ENCODE measurements around the gene CFAP97D2.
"Not testable (repeated sequence)": the region's sequence is repeated elsewhere in the genome, so short reads cannot be mapped to it uniquely, and the experiment has no call there.

The CFAP97D2 gene

DNA sequence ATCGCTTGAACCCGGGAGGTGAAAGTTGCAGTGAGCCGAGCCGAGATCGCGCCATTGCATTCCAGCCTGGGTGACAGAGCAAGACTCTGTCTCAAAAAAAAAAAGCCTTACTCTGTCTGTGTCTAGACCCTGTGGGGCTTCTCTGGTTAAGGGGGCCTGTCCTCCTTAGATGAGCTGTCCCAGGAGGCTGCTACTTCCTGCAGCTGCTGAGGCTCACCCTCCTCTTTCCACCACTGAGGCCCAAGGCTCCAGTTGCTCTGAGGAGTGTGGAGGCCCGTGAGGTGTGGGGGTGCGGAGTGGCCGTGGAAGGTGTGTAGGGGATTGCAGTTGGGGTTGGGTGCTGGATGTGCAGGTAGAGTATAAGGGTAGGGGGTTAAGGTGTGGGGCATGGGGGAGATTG lies 24.6 kb upstream of the CFAP97D2 start:
- Histone ChIP-seq H3K27ac (ENCODE audit: low read length) (no peak overlapping the region), H3K9me3 (ENCODE audit: insufficient read depth, low read depth, low read length) (no peaks in the 10 kb centered on the region), H3K36me3 (ENCODE audit: insufficient read depth, low read depth, low read length) (no peaks in the 10 kb centered on the region), H3K9ac (ENCODE audit: low read depth, low read length) (no peak overlapping the region), H3K27me3 (ENCODE audit: insufficient read depth, low read length) (no peaks in the 10 kb centered on the region), H3K4me1 (ENCODE audit: insufficient read depth, low read length) (no peaks in the 10 kb centered on the region), H3K4me3 (ENCODE audit: low read length) (no peak overlapping the region)

DNA sequence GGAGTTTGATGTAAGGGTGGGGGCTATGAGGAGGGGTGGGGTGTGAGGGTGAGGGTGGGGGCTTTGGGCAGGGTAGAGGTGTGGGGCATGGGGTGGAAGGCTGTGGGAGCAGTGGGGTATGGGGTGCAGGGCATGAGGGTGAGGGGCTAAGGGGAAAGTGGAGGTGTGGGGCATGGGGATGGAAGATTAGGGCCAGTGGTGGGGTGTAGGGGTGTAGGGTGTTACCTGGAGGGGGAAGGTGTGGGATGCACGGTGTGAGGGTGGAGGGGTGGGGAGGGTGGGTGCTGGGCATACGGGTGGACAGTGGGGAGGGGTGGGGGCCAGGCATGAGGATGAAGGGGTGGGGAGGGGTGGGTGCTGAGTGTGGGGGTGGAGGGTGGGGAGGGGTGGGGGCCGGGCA lies 23.7 kb upstream of the CFAP97D2 start:
- Histone ChIP-seq H3K36me3 (ENCODE audit: insufficient read depth, low read depth, low read length) (no peaks in the 10 kb centered on the region), H3K4me1 (ENCODE audit: insufficient read depth, low read length) (no peaks in the 10 kb centered on the region), H3K4me3 (ENCODE audit: low read length) (no peak overlapping the region)

DNA sequence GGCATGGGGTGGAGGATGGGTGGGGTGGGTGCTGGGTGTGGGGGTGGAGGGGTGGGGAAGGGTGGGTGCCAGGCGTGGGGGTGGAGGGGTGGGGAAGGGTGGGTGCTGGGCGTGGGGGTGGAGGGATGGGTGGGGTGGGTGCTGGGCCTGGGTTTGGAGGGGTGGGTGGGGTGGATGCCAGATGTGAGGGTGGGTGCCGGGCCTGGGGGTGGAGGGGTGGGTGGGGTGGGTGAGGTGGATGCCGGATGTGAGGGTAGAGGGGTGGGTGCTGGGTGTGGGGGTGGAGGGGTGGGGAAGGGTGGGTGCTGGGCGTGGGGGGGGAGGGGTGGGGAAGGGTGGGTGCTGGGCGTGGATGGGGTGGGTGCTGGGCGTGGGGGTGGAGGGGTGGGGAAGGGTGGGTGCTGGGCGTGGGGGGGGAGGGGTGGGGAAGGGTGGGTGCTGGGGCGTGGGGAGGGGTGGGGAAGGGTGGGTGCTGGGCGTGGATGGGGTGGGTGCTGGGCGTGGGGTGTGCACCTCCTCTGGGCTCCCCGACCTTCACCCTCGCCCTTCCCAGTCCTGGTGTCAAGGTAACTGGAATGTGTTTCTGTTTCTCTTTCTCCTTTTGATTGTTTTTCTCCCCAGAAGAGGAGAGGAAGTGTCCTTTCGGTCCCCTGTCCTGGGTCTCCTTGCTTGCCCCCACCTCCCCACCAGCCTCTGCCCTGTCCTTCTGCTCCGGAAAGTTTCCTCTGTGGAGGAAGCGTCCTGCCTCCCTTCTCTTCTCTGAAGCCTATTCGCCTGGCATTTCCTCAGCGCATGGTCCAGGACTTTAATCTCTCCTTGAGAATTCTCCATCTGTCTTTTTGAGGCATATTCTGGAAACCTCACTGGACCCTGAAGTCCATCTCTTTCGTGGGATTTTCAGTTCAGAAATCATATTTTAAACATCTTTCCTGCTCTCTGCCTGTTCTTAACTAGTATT lies 22.9 kb upstream of the CFAP97D2 start:
- H3K4me1 ChIP-seq (ENCODE audit: insufficient read depth, low read length) = no peaks in the 10 kb centered on the region
- no peak overlapping the region for H3K9ac ChIP-seq (ENCODE audit: low read depth, low read length)
- H3K9me3 ChIP-seq (ENCODE audit: insufficient read depth, low read depth, low read length) = no peaks in the 10 kb centered on the region
- H3K27me3 ChIP-seq (ENCODE audit: insufficient read depth, low read length) = no peaks in the 10 kb centered on the region
- H3K4me3 ChIP-seq (ENCODE audit: low read length) = no peak overlapping the region
- H3K36me3 ChIP-seq (ENCODE audit: insufficient read depth, low read depth, low read length) = no peaks in the 10 kb centered on the region
- no peak overlapping the region for H3K27ac ChIP-seq (ENCODE audit: low read length)

More for the DNA sequence above, 23.7 kb upstream of the CFAP97D2 start:
- no peak overlapping the region for H3K9ac ChIP-seq (ENCODE audit: low read depth, low read length)
- H3K27me3 ChIP-seq (ENCODE audit: insufficient read depth, low read length) = no peaks in the 10 kb centered on the region
- H3K27ac ChIP-seq (ENCODE audit: low read length) = no peak overlapping the region
- no peaks in the 10 kb centered on the region for H3K9me3 ChIP-seq (ENCODE audit: insufficient read depth, low read depth, low read length)

DNA sequence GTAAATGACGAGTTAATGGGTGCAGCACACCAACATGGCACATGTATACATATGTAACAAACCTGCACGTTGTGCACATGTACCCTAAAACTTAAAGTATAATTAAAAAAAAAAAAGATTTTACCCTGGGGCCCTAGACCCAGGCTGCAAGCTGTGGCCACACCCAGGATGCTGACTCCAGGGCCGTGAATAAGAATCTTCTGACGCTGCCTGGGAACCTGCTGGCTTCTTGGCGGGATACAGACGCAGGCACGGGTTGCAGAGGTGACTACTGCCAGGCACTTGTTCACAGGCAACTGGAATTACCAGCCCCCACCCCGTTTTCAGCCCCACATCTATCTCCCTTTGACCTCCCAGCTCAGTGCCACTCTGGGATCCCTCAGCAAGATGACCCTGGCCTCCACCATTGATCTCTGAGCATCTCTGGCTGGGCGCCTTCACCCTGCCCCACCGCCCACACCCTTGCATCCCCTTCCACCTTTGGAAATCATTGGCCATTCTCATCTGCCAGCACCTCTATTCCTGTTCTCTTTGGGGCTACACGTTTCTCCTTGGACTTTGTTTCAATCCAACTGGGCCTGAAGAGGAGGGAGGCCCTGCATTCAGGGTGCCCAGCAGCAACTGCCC lies 21.1 kb upstream of the CFAP97D2 start:
- Histone ChIP-seq H3K9me3 (ENCODE audit: insufficient read depth, low read depth, low read length) (no peaks in the 10 kb centered on the region), H3K36me3 (ENCODE audit: insufficient read depth, low read depth, low read length) (no peaks in the 10 kb centered on the region), H3K27me3 (ENCODE audit: insufficient read depth, low read length) (no peaks in the 10 kb centered on the region), H3K9ac (ENCODE audit: low read depth, low read length) (no peak overlapping the region), H3K4me1 (ENCODE audit: insufficient read depth, low read length) (no peaks in the 10 kb centered on the region), H3K4me3 (ENCODE audit: low read length) (no peak overlapping the region), H3K27ac (ENCODE audit: low read length) (no peak overlapping the region)

DNA sequence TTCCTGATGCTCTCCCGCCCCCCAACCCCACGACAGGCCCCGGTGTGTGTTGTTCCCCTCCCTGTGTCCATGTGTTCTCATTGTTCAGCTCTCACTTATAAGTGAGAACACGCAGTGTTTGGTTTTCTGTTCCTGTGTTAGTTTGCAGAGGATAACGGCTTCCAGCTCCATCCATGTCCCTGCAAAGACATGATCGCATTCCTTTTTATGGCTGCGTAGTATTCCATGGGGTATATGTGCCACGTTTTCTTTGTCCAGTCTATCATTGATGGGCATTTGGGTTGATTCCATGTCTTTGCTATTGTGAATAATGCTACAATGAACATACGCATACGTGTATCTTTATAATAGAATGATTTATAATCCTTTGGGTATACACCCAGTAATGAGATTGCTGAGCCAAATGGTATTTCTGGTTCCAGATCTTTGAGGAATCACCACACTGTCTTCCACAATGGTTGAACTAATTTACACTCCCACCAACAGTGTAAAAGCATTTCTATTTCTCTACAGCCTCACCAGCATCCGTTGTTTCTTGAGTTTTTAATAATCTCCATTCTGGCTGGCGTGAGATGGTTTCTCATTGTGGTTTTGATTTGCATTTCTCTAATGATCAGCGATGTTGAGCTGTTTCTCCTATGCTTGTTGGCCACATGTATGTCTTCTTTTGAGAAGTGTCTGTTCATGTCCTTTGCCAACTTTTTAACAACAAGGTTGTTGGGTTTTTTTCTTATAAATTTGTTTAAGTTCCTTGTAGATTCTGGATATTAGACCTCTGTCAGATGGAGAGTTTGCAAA lies 20.0 kb upstream of the CFAP97D2 start:
- H3K4me3 ChIP-seq (ENCODE audit: low read length); H3K4me1 ChIP-seq (ENCODE audit: insufficient read depth, low read length); H3K27ac ChIP-seq (ENCODE audit: low read length); H3K9ac ChIP-seq (ENCODE audit: low read depth, low read length); H3K9me3 ChIP-seq (ENCODE audit: insufficient read depth, low read depth, low read length); H3K27me3 ChIP-seq (ENCODE audit: insufficient read depth, low read length); H3K36me3 ChIP-seq (ENCODE audit: insufficient read depth, low read depth, low read length): not testable (repeated sequence)

DNA sequence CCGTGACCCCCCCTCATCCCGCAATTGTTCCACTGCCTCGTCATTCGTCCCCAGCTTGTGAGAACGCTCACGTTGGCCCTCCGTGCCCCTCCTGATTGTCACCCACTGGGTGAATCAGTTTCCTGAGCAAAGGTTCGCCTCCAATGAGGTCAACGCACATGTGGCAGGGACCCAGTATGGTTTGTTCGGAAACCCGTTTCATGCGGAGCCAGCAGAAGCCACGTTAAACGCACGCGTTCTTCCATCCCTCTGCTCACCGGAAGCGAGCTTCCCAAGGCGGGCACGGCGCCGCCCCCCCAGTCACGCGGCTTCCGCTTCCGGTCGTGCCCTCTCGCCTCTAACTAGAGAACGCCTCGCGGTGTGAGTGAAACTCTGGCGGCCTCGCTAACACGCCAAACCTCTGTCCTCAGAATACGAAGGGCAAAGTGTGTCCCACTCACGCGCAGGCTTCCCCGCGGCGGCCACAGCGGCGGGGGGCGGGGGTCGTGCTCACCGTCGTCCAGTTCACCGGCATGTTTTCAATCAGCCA lies 18.0 kb upstream of the CFAP97D2 start:
- H3K36me3 ChIP-seq (ENCODE audit: insufficient read depth, low read depth, low read length) = no peaks in the 10 kb centered on the region
- H3K9me3 ChIP-seq (ENCODE audit: insufficient read depth, low read depth, low read length) = no peaks in the 10 kb centered on the region
- H3K4me3 ChIP-seq (ENCODE audit: low read length) = no peak overlapping the region
- H3K27ac ChIP-seq (ENCODE audit: low read length) = no peak overlapping the region
- no peak overlapping the region for H3K9ac ChIP-seq (ENCODE audit: low read depth, low read length)
- H3K27me3 ChIP-seq (ENCODE audit: insufficient read depth, low read length) = no peaks in the 10 kb centered on the region; the same call in 1 of the 2 replicates
- H3K4me1 ChIP-seq (ENCODE audit: insufficient read depth, low read length) = no peaks in the 10 kb centered on the region

DNA sequence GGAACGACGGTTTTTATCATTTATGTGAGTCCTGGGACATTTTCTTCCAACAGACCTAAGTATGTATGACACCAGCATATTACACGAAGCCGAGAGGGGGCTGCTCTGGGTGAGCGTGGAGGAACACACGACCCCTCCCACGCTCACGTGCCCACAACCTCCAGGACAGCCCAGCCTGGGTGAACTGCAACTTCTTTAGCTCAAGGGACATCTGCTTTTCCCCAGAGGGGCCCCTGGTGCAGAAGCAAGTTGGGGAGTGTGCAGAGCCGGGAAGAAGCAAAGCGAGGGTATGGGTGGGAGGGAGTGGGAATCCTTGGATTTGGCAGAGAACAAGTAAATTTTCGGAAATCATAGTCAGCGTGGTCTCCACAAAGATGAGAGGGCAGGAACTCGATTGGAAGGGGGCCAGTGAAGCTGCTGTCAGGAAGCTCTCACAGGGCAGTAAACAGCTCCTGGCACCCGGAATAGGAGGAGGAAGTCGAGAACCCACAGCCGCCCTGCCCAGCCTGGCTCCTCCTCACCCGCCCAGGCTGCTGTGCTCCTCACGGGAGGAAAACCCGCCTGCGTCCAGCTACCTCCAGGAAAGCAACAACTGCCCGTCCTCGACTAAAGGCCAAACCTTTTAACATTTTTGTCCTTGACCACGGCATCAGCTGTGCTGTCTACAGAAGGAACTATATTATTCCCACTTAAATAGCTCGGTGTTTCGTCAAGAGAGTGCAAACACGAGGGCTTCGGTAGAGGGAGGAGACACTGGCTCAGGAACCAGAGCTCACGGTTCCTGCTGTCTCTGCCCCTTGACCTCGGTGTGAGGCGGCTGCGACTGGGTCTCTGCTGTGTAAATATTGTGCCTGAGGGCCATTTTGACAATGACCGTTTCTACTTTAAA lies 17.2 kb upstream of the CFAP97D2 start:
- H3K27ac ChIP-seq (ENCODE audit: low read length) = no peak overlapping the region
- H3K36me3 ChIP-seq (ENCODE audit: insufficient read depth, low read depth, low read length) = no peaks in the 10 kb centered on the region
- no peaks in the 10 kb centered on the region for H3K4me1 ChIP-seq (ENCODE audit: insufficient read depth, low read length)
- H3K4me3 ChIP-seq (ENCODE audit: low read length) = no peak overlapping the region
- H3K9me3 ChIP-seq (ENCODE audit: insufficient read depth, low read depth, low read length) = no peaks in the 10 kb centered on the region
- H3K27me3 ChIP-seq (ENCODE audit: insufficient read depth, low read length) = no peaks in the 10 kb centered on the region; the same call in 1 of the 2 replicates
- no peak overlapping the region; the same call in 1 of the 2 replicates for H3K9ac ChIP-seq (ENCODE audit: low read depth, low read length)

DNA sequence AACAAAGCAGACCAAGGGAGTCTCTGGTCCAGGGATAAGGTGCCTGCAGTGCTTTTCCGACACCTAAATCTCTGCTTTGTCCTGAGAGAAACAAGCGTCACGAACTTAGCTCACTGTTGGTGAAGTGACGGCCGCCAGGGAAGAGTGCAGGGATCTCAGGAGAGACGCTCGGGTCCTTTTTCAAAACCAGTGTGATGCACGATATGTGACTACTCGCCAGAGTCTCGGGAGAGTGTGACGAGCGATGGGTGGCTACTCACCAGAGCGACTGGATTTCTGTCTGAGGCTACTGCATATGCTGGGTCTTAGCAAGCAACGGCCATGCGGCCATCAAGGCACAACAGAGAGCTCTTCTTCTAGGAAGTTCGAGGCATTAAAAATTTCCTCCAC lies 16.5 kb upstream of the CFAP97D2 start:
- Histone ChIP-seq H3K27ac (ENCODE audit: low read length) (no peak overlapping the region), H3K4me1 (ENCODE audit: insufficient read depth, low read length) (no peaks in the 10 kb centered on the region), H3K27me3 (ENCODE audit: insufficient read depth, low read length) (no peaks in the 10 kb centered on the region; the same call in 1 of the 2 replicates), H3K36me3 (ENCODE audit: insufficient read depth, low read depth, low read length) (no peaks in the 10 kb centered on the region), H3K9ac (ENCODE audit: low read depth, low read length) (no peak overlapping the region), H3K4me3 (ENCODE audit: low read length) (no peak overlapping the region), H3K9me3 (ENCODE audit: insufficient read depth, low read depth, low read length) (no peaks in the 10 kb centered on the region)

DNA sequence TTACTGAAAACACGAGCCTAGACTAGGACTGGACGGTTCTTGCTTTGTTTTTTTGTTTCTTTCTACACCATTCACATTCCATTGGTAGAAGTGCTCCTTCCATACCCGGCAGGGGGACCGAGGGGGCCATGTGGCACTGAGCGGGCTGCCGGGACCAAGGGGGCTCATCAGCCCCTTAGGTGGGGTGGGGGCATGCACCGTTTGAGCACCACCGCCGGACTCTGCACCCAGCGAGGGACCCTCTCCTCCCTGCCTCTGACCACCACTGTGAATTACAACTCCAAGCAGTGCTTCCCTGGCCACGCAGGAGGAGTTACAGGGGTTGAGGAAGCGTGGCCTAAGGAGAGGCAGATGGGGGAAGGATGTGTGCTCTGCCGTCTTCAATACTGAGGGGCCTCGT lies 15.0 kb upstream of the CFAP97D2 start:
- no peak overlapping the region for H3K27ac ChIP-seq (ENCODE audit: low read length)
- H3K36me3 ChIP-seq (ENCODE audit: insufficient read depth, low read depth, low read length) = no peaks in the 10 kb centered on the region
- no peak overlapping the region for H3K9ac ChIP-seq (ENCODE audit: low read depth, low read length)
- no peaks in the 10 kb centered on the region; the same call in 1 of the 2 replicates for H3K27me3 ChIP-seq (ENCODE audit: insufficient read depth, low read length)
- no peaks in the 10 kb centered on the region for H3K4me1 ChIP-seq (ENCODE audit: insufficient read depth, low read length)
- H3K4me3 ChIP-seq (ENCODE audit: low read length) = no peak overlapping the region
- no peaks in the 10 kb centered on the region for H3K9me3 ChIP-seq (ENCODE audit: insufficient read depth, low read depth, low read length)

DNA sequence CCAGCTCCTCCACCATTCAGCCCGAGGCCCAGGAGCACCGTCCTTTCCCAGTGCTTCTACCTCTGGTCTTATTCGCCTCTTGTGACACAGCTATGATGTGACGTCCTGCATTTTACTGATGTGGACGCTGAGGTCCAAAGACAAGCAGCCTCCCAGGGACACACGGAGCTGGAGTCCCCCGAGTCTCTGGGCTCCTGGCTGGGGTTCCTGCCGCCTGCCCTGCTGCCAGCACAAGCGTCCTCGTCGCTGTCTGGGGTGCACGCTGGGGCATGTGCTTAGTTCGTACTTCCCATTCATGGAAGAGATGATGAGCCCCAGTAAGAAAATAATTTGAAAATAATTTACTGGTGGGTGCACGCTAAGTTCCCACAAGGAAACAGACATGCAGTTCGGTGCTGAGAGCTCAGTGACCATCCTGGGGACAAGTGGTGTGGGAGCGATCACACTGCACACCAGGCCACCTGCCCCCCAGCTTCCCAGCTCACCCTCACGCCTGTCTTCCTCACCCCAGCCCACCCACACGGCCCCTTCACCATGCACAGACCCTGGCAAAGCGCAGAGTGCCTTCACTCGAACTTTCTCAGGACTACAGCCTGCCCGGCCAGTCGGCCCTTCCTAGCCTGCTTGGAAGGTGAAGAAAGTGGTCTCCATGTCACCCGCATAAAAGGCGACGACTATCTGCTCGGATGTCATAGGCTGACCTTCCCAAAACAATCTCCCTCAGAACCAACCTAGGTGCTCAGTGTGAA lies 14.2 kb upstream of the CFAP97D2 start:
- H3K9me3 ChIP-seq (ENCODE audit: insufficient read depth, low read depth, low read length) = no peaks in the 10 kb centered on the region
- H3K9ac ChIP-seq (ENCODE audit: low read depth, low read length) = no peak overlapping the region
- H3K4me1 ChIP-seq (ENCODE audit: insufficient read depth, low read length) = no peaks in the 10 kb centered on the region
- H3K4me3 ChIP-seq (ENCODE audit: low read length) = no peak overlapping the region
- no peaks in the 10 kb centered on the region for H3K36me3 ChIP-seq (ENCODE audit: insufficient read depth, low read depth, low read length)
- no peak overlapping the region for H3K27ac ChIP-seq (ENCODE audit: low read length)
- H3K27me3 ChIP-seq (ENCODE audit: insufficient read depth, low read length) = no peaks in the 10 kb centered on the region; the same call in 1 of the 2 replicates
